K562 (cell line): ENCODE measurements around the gene TRNAU1AP. TPM values are rescaled to one million over a fixed set of nuclear protein-coding genes. Genes with fewer than 3 reads are reported as not detected.

Experiments
- CCNT2 ChIP-seq: IDR thresholded peaks from 2 replicates; pipeline ENCODE4 v1.6.1; 2011; ENCODE audit warnings: borderline replicate concordance, low read depth, mild to moderate bottlenecking, moderate library complexity, mixed read lengths, low read length; ENCODE audit not compliant: insufficient read length; ENCODE audit errors: extremely low read depth
- ELF4 ChIP-seq: fragments of 450-650 bp; formaldehyde crosslinking; IDR thresholded peaks from 2 replicates; pipeline ENCODE4 v1.4.0; 2022; ENCODE audit warnings: missing genetic modification characterization
- FOXP1 ChIP-seq: sonication (generic); formaldehyde crosslinking; IDR thresholded peaks from 2 replicates; pipeline ENCODE4 v1.8.0; 2022; ENCODE audit warnings: mild to moderate bottlenecking, missing genetic modification reagents
- KLF6 ChIP-seq: fragments of 250-450 bp; sonication (Bioruptor Pico); IDR thresholded peaks from 2 replicates; pipeline ENCODE4 v1.4.0; 2020; ENCODE audit warnings: mild to moderate bottlenecking, moderate library complexity, borderline replicate concordance
- OTX1 ChIP-seq: fragments of 450-650 bp; formaldehyde crosslinking; IDR thresholded peaks from 2 replicates; pipeline ENCODE4 v1.4.0; 2022; ENCODE audit warnings: mild to moderate bottlenecking
- PHF20 ChIP-seq: fragments of 450-650 bp; IDR thresholded peaks from 2 replicates; pipeline ENCODE4 v1.6.1; 2018; ENCODE audit not compliant: partially characterized antibody
- RNF2 ChIP-seq: sonication (generic); IDR thresholded peaks from 2 replicates; pipeline ENCODE4 v1.6.1; 2016
- SIN3B ChIP-seq: fragments of 450-650 bp; IDR thresholded peaks from 2 replicates; pipeline ENCODE4 v1.6.1; 2017; ENCODE audit warnings: low read depth, mild to moderate bottlenecking, moderate library complexity
- TFAM ChIP-seq: fragments of 250-450 bp; sonication (Bioruptor Pico); conservative IDR thresholded peaks from 2 replicates; pipeline ENCODE4 v1.5.0; 2021; ENCODE audit warnings: mild to moderate bottlenecking, moderate library complexity
- YY1 ChIP-seq, 3 experiments: IDR thresholded peaks; 2 replicates each; pipeline ENCODE4 v1.6.1; 2011; ENCODE audit warnings: low read length in 2 of 3, mild to moderate bottlenecking in 2 of 3, moderate library complexity in 2 of 3, borderline replicate concordance in 1 of 3, control low read depth in 1 of 3, low read depth in 1 of 3; ENCODE audit not compliant: insufficient read depth in 3 of 3, insufficient replicate concordance in 2 of 3, control insufficient read depth in 1 of 3, insufficient read length in 1 of 3; ENCODE audit errors: extremely low read depth in 1 of 3
- ZNF121 ChIP-seq: sonication (generic); formaldehyde crosslinking; conservative IDR thresholded peaks from 2 replicates; pipeline ENCODE4 v1.8.0; 2022; ENCODE audit warnings: missing genetic modification reagents
- ZNF282 ChIP-seq: sonication (generic); formaldehyde crosslinking; IDR thresholded peaks from 2 replicates; pipeline ENCODE4 v1.8.1; 2023; ENCODE audit warnings: missing genetic modification reagents
- polyA plus RNA-seq, 8 experiments: library from polyadenylated mRNA; depleted of rRNA in 4 of 8; stranded (reverse) in 5 of 8; unstranded in 3 of 8; fragments of >200 nt; fragmentation: Nextera tagmentation in 2 of 8; fragmentation: Illumina TruSeq in 1 of 8; extraction: Ambion mirVana in 2 of 8; extraction: Trizol in 1 of 8; gene quantifications; 2 replicates each; pipeline versions ENCODE4 v1.2.1 to v1.2.3, GENCODE V29; 2011 to 2014; ENCODE audit warnings: inconsistent platforms in 1 of 8, missing spikeins in 1 of 8
- total RNA-seq, 7 experiments: library from RNA; depleted of rRNA in 6 of 7; stranded (reverse); fragments of >200 nt in 6 of 7; fragmentation: Illumina TruSeq in 2 of 7; extraction: Trizol in 2 of 7; gene quantifications; 2 replicates each; pipeline versions ENCODE4 v1.2.1 to v1.2.3, GENCODE V29; 2011 to 2021; ENCODE audit warnings: low replicate concordance in 1 of 7
- TF ChIP-seq, protein P1 (sequence below): fragments of 450-650 bp; formaldehyde crosslinking; IDR thresholded peaks from 2 replicates; pipeline ENCODE4 v1.4.0; 2020; ENCODE audit warnings: mild to moderate bottlenecking, mixed read lengths
- TF ChIP-seq, protein P2 (sequence below): fragments of 450-650 bp; formaldehyde crosslinking; IDR thresholded peaks from 2 replicates; pipeline ENCODE4 v1.4.0; 2020; ENCODE audit warnings: mild to moderate bottlenecking, moderate library complexity
- TF ChIP-seq, protein P3 (sequence below): IDR thresholded peaks from 3 replicates; pipeline ENCODE4 v1.6.1; 2011; ENCODE audit warnings: borderline replicate concordance, mild to moderate bottlenecking, moderate library complexity; ENCODE audit not compliant: insufficient read length; ENCODE audit errors: extremely low read depth
- TF ChIP-seq, protein P4 (sequence below): fragments of 250-450 bp; sonication (Bioruptor Pico); IDR thresholded peaks from 2 replicates; pipeline ENCODE4 v1.4.0; 2020; ENCODE audit warnings: mild to moderate bottlenecking, moderate library complexity

TRNAU1AP gene
- total and polyA plus RNA-seq, 9 of the 15 experiments (the other 6 are each of a cell fraction or from before 2014, with no cell fraction given), result 34.9 to 110 (median 46.3) TPM

DNA sequence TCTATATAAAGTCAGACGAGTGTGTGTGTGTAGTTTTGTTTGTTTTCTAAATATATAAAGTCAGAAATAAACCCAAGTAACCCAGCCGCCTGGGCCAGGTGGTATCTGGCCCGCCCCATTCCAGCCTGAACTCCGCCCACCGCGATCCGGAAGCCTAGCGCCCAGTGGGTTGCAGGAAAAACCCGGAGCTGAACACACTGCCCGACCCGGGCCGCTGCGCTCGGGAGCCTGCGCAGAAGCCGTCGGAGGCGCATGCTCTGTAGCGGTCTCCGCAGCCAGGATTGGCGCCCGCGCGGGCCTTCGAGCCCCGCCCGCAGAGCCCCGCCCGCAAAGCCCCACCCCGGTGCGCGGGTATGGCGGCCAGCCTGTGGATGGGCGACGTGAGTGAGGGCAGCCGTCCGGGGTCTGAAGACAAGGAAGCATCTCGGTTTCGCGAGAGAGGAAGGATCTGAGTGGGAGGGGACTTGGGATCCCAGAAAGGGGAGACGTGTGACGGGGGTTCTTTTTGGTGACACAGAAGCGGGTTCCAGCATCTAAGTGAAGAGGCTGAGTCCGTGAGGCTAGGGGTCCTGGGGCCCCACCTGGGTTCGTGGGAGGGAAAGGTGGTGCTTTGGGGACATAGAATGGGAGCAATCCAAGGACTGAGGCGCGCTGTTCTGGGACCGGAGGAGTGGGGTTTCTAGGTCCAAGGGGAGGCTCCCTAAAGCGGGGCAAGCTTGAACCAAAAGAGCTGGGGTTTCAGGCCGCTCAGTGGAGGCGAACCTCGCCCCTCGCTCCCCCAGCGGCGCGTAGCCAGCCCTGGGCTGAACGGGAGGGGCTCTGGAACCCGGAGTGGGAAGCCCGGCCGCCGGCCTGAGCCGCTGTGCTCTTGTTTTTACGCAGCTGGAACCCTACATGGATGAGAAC is at the start of gene TRNAU1AP (continued):
- TF ChIP-seq OTX1 (CRISPR knock-in tag), result no peak; the same call in 1 of the 2 replicates
- TF ChIP-seq, protein P1, sequence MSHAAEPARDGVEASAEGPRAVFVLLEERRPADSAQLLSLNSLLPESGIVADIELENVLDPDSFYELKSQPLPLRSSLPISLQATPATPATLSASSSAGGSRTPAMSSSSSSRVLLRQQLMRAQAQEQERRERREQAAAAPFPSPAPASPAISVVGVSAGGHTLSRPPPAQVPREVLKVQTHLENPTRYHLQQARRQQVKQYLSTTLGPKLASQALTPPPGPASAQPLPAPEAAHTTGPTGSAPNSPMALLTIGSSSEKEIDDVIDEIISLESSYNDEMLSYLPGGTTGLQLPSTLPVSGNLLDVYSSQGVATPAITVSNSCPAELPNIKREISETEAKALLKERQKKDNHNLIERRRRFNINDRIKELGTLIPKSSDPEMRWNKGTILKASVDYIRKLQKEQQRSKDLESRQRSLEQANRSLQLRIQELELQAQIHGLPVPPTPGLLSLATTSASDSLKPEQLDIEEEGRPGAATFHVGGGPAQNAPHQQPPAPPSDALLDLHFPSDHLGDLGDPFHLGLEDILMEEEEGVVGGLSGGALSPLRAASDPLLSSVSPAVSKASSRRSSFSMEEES (CRISPR knock-in tag), result no peak
- TF ChIP-seq, protein P2, sequence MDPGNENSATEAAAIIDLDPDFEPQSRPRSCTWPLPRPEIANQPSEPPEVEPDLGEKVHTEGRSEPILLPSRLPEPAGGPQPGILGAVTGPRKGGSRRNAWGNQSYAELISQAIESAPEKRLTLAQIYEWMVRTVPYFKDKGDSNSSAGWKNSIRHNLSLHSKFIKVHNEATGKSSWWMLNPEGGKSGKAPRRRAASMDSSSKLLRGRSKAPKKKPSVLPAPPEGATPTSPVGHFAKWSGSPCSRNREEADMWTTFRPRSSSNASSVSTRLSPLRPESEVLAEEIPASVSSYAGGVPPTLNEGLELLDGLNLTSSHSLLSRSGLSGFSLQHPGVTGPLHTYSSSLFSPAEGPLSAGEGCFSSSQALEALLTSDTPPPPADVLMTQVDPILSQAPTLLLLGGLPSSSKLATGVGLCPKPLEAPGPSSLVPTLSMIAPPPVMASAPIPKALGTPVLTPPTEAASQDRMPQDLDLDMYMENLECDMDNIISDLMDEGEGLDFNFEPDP, result no peak
- TF ChIP-seq ZNF282 (CRISPR knock-in tag), result no peak
- 0 out of 2 replicates have a peak, but pooled peaks have one; percentile 28 for TF ChIP-seq SIN3B
- TF ChIP-seq, protein P3, sequence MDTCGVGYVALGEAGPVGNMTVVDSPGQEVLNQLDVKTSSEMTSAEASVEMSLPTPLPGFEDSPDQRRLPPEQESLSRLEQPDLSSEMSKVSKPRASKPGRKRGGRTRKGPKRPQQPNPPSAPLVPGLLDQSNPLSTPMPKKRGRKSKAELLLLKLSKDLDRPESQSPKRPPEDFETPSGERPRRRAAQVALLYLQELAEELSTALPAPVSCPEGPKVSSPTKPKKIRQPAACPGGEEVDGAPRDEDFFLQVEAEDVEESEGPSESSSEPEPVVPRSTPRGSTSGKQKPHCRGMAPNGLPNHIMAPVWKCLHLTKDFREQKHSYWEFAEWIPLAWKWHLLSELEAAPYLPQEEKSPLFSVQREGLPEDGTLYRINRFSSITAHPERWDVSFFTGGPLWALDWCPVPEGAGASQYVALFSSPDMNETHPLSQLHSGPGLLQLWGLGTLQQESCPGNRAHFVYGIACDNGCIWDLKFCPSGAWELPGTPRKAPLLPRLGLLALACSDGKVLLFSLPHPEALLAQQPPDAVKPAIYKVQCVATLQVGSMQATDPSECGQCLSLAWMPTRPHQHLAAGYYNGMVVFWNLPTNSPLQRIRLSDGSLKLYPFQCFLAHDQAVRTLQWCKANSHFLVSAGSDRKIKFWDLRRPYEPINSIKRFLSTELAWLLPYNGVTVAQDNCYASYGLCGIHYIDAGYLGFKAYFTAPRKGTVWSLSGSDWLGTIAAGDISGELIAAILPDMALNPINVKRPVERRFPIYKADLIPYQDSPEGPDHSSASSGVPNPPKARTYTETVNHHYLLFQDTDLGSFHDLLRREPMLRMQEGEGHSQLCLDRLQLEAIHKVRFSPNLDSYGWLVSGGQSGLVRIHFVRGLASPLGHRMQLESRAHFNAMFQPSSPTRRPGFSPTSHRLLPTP, result no peak
- TF ChIP-seq ELF4 (CRISPR knock-in tag), result no peak
- no peak for TF ChIP-seq ZNF121 (CRISPR knock-in tag)
- no peak; the same call in 1 of the 2 replicates for TF ChIP-seq RNF2
- TF ChIP-seq, protein P4, sequence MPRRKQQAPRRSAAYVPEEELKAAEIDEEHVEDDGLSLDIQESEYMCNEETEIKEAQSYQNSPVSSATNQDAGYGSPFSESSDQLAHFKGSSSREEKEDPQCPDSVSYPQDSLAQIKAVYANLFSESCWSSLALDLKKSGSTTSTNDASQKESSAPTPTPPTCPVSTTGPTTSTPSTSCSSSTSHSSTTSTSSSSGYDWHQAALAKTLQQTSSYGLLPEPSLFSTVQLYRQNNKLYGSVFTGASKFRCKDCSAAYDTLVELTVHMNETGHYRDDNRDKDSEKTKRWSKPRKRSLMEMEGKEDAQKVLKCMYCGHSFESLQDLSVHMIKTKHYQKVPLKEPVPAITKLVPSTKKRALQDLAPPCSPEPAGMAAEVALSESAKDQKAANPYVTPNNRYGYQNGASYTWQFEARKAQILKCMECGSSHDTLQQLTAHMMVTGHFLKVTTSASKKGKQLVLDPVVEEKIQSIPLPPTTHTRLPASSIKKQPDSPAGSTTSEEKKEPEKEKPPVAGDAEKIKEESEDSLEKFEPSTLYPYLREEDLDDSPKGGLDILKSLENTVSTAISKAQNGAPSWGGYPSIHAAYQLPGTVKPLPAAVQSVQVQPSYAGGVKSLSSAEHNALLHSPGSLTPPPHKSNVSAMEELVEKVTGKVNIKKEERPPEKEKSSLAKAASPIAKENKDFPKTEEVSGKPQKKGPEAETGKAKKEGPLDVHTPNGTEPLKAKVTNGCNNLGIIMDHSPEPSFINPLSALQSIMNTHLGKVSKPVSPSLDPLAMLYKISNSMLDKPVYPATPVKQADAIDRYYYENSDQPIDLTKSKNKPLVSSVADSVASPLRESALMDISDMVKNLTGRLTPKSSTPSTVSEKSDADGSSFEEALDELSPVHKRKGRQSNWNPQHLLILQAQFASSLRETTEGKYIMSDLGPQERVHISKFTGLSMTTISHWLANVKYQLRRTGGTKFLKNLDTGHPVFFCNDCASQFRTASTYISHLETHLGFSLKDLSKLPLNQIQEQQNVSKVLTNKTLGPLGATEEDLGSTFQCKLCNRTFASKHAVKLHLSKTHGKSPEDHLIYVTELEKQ (CRISPR knock-in tag), result peak; percentile 13; the same call in 1 of the 2 replicates
- TF ChIP-seq FOXP1 (CRISPR knock-in tag), result no peak
- peak; percentile 96 for TF ChIP-seq CCNT2
- TF ChIP-seq YY1 (IDR thresholded peaks at IDR 0.05; ENCODE audit: borderline replicate concordance in 1 of 3, control insufficient read depth in 1 of 3, extremely low read depth in 1 of 3, insufficient read depth in 3 of 3, insufficient read length in 1 of 3, insufficient replicate concordance in 2 of 3, low read depth in 1 of 3, low read length in 2 of 3), result peak; percentile 56 to 95 (median 91)
- peak; percentile 50; the same call in 1 of the 2 replicates for TF ChIP-seq KLF6
- no peak for TF ChIP-seq TFAM (CRISPR knock-in tag)
- TF ChIP-seq PHF20, result peak; percentile 55
